Placental epithelial cell (primary cell): Measurements from ENCODE around the gene KLHL17. TPM values are rescaled to one million over a fixed set of nuclear protein-coding genes. Genes with fewer than 3 reads are reported as not detected.

Source experiments
- small RNA-seq: library from RNA; depleted of rRNA; stranded (forward); fragments of <200 nt; gene quantifications from one replicate; pipeline ENCODE3, GENCODE V24; 2012
- total RNA-seq: library from RNA; depleted of rRNA; stranded (reverse); fragments of >200 nt; gene quantifications from 2 replicates; pipeline ENCODE4 v1.2.3, GENCODE V29; 2012

The KLHL17 gene
- 7.0 and 8.6 TPM in 2 replicates for total RNA-seq

DNA sequence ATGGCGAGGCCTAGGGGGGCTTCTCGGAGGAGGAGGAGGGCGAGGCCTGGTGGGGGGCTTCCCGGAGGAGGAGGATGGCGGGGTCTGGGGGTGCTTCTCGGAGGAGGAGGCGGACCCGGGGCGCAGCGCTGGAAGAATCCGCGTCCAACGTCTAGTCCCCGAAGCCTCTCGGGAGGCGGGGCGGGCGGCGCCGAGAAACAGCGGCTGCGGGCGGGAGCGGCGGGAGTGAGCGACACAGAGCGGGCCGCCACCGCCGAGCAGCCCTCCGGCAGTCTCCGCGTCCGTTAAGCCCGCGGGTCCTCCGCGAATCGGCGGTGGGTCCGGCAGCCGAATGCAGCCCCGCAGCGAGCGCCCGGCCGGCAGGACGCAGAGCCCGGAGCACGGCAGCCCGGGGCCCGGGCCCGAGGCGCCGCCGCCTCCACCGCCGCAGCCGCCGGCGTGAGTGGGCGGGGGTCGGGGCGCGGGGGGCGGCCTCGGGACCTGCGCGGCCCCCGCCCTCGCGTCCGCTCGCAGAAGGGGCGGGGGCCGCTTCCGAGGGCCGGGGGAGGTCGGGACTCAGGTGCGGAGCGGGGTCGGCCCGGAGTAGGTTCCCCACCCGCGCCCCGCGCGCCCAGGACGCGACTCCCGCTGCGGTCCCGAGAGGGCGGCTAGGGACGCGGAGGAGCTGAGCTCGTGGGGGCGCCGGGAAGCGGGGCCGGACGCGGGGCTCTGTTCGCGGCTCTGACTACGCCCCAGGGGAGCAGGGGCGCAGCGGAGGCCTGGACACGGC, at the start of gene KLHL17:
KLHL17 (plus strand) TSS at position 222 of the 769 bp plus-strand sequence; CDS start at position 332, 110 bp downstream.

DNA sequence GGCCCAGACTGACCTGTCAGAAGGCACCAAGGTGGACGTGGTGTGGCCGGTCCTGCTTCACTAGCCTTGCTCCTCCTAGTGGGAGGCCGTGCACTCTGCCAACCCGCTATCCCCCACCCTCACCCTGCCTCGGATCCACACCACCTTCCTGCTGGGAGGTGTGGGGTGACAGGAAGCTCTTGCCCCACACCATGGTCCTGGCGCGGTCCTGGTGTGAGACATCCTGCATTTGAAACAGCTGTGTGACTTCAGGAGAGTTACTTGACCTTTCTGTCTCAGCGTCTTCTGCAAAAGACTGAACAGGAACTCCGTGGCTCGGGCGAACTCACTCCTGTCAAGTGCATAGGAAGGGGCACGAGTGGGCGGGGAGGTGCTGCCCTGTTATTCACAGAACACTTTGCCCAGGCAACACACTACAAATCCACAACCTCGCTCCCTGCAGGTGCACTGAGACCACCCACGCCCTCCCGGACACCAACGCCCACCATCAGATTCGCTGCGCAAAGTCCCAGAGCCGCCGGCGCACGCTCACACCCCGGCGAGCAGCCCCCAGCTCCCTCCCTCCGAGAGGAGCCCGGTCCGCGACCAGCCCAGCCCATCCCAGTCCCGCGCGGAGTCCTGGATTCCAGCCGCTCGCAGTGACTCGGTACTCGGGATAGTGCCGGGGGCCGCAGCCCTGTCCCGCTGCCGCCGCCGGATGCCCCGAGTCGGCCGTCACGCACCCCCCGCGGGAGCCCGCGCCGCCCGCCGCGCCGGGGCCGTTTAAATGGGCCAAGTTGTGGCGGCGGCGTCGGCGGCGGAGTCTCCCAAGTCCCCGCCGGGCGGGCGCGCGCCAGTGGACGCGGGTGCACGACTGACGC, 37.0 kb upstream of the KLHL17 start, which contains the start of gene SAMD11:
SAMD11 (plus strand) TSS at position 793 of the 860 bp plus-strand sequence. CDS start 509 bp downstream, outside the sequence.

DNA sequence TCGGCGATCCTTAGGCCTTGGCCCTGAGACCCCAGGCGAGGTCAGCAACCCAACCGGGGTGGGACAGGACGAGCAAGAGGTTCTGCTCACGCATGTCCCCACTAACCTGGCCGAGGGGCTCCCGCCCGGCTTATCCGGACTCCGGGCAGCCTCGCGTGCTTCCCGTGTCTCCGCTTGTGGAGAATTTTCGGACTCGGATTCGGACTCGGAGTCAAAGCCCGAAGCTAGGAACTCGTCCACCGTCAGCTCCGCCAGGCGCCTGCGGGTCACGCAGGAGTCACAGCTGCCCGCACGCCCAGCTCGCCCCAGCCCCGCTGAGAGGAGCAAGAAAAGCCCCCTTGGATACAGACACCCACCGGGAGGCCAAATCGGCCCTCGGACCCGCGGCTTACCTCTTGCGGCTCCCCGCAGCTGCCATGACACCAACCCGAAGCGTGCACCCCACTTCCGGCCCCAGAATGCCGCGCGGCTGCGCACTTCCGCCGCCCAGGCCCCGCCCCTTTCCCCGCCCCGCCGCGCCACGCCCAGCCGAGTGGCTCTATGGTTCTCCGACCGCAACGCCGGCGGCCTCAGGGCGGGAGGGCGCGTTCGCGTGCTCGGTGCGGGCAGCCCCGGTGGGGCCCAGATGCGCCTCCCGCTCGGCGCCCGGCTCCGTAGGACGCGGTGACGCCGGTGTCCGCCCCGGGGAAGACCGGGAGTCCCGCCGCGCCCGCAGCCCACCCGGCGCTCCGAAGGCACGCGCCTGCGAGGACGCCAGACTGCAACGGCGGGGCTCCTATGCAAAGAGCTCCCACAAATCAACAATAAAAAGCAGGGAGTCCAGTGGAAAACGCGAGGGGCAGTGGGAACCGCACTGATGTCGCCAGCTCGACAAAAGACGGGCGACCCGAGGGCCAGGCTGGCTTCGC, 1.3 kb upstream of the KLHL17 start, which contains the start of gene NOC2L:
NOC2L (minus strand) TSS at position 434 of the 908 bp plus-strand sequence; CDS start at position 418, 16 bp downstream.

DNA sequence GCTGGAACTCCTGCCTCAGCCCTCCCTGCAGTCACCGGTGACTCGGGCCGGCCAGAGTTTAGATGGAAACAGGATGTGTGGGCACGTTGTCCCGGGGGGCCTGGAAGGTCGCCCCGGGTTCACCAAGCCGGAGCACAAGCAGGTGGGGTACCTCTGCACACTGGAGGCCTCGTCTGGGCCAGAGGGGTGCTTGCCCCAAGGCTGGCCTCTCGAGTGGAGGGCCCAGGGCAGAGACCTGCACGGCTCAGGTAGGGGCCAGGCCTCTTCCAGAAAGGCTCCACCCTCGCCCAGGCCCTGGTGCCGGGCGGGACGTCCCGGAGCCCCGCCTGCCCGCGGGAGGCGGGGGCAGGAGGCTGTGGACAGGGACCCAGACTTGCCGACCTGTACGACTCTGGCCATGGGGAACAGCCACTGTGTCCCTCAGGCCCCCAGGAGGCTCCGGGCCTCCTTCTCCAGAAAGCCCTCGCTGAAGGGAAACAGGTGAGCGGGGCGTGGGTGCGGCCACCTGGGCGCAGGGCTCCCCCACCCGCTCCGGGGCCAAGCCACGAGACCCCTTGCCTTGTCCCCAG, 5.8 kb downstream of the KLHL17 start, which contains the start of gene PLEKHN1:
PLEKHN1 (plus strand) TSS at position 348 of the 569 bp plus-strand sequence; CDS start at position 398, 50 bp downstream.

DNA sequence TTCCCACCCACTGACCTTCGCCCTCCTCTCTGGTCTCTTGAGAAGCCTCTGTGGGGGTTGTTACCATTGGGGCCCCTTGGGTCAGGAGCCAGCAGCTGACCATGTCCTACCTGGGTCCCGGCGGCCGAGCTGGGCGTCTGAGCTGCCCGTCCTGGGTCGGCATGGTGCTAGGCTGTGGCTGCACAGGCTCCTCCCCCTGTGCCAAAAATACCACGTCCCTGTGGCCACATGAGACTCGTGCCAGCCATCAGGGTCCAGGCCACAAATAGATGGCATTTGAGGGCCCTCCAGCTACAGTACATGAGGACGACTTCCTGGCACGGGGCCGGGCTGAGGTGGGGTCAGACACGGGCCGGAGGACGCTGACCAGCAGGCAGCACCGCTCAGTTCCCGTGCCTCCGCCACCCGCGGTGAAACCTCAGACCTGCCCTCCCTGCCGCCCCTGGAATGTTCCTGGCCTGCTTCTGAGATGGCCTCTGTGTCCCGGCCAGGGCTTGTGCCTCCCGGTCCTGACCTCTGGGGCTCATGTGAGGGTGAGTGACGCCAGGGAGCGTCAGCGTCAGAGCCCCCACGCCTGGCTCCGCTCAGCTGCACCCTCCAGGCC, 21.7 kb downstream of the KLHL17 start, which contains the start of gene PERM1:
PERM1 (minus strand) TSS at position 139 of the 604 bp plus-strand sequence. CDS start 1,064 bp downstream, outside the sequence.

DNA sequence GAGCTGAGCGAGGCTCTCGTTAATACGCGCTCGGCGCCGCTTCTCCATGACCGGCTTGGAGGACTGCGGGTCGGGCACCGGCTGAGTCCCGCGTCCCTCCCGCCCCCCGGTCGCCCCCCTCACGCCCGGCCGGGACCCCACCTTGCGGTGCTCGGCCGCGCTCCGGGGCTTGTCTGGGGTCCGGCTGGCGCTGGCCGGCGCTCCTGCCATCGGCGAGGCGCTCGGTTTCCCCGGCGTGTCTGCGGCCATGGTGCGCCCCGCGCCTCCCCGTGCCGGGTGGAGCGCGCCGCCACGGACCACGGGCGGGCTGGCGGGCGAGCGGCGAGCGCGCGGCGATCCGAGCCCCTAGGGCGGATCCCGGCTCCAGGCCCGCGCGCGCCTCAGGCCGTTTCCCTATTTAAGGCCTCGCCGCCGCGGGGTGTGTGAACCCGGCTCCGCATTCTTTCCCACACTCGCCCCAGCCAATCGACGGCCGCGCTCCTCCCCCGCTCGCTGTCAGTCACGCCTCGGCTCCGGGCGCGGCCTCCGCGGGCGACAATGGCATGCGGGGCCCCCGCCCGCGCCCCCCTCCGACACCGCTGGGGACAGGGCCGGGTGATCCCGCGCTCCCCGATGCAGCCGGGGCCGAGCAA, 39.5 kb downstream of the KLHL17 start, which contains the start of gene HES4:
HES4 (minus strand) TSS at position 373 of the 632 bp plus-strand sequence; CDS start at position 249, 124 bp downstream.

DNA sequence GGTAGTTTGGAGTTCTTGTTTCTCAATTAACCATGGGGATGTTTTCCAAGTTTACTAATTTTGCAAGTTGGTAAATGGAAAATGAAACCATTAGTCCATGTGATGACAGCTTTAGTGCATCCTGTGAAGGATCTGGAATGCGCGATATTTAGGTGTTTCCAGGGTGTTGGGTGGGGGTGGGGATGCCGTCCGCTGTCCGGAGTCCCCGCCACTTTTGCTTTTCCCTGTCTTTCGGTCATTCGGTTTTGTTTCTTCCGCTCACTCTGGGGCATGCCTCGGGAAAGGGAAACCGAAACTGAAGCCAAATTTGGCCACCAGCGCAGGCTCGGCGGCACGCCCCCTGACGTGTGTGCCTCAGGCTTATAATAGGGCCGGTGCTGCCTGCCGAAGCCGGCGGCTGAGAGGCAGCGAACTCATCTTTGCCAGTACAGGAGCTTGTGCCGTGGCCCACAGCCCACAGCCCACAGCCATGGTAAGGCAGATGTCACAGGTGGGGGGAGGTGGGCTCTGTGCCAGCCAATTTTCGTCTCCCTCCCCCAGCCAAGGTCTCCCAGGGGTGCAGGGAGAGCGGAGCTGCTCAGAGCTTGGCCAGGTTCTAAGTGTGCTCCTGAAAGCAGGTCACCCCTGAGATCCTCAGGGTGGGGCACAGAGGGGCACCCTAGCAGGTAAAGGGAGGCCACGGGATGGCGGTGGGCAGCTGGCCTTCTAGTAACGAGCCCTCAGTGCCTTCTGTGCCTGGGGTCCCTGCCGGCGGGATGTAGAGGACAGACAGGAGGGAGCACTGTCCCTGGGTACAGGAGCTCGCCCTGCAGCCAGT, 52.9 kb downstream of the KLHL17 start, which contains the start of gene ISG15:
ISG15 (plus strand) TSS at position 393 of the 817 bp plus-strand sequence; CDS start at position 470, 77 bp downstream.

Small RNAs within 50 kb of the gene (small RNA-seq; reads per million reads assigned to genes)
- gene AL645608.3 (not detected), gene AL645608.4 (not detected)

Other genes starting within 250 kb of the KLHL17 start
- gene SAMD11, start 36.7 kb upstream of the KLHL17 start, total RNA-seq: under 0.01 and 0.54 TPM in 2 replicates
- 38.5 and 77.4 TPM in 2 replicates for gene NOC2L, start 1.3 kb upstream of the KLHL17 start, total RNA-seq
- gene PLEKHN1, start 5.9 kb downstream of the KLHL17 start, total RNA-seq: 4.3 and 5.4 TPM in 2 replicates
- gene PERM1, start 21.5 kb downstream of the KLHL17 start, total RNA-seq: 0.39 TPM in 1 of 2 replicates, not detected in the other
- 3.9 and 8.8 TPM in 2 replicates for gene HES4, start 39.5 kb downstream of the KLHL17 start, total RNA-seq
- 14.5 and 42.5 TPM in 2 replicates for gene ISG15, start 52.9 kb downstream of the KLHL17 start, total RNA-seq
- 149 and 219 TPM in 2 replicates for gene AGRN, start 59.5 kb downstream of the KLHL17 start, total RNA-seq
- 2.3 TPM in 1 of 2 replicates, not detected in the other for gene RNF223, start 113.7 kb downstream of the KLHL17 start, total RNA-seq
- gene C1orf159, start 155.5 kb downstream of the KLHL17 start, total RNA-seq: 11.8 and 16.3 TPM in 2 replicates
- not detected in 2 replicates for gene TTLL10, start 213.3 kb downstream of the KLHL17 start, total RNA-seq
- not detected in 2 replicates for gene TNFRSF18, start 246.0 kb downstream of the KLHL17 start, total RNA-seq